ENCODE measurements around the gene DNAJC17. TPM values are rescaled to one million over a fixed set of nuclear protein-coding genes. Genes with fewer than 3 reads are reported as not detected.

DNAJC17 gene
- total RNA-seq, 4 donors from 2014 or later: 6.0 to 56.9 (median 22.3) TPM

- 92% methylated on average over 9 of the region's 12 CpGs; no CpG with 5 or more reads in 1 of the 2 donors for whole genome bisulfite sequencing, 2 donors (ENCODE audit: low coverage in 1 of 2)
- H3K4me3 ChIP-seq: no peak overlapping the region
- in situ Hi-C loops (cut with MboI; ENCODE audit: low pct_ligation_motif_present in 1 of 4, low pct_unique_long_range_greater_than_20kb in 1 of 4, low sequenced_read_pairs in 3 of 4) (no loop called here), intact Hi-C loops (cut with DNase I; ENCODE audit: low total_unique reads) (no loop called here)
- no peaks in the 10 kb centered on the region for H3K27me3 ChIP-seq
- H3K36me3 ChIP-seq: peaks cover 0 to 10% (median 4%) of the 10 kb centered on the region in 4 donors
- peaks cover 0 to 12% (median 10%) of the 10 kb centered on the region in 4 donors for H3K4me1 ChIP-seq
- no peak overlapping the region for H3K27ac ChIP-seq
- TF ChIP-seq CTCF (IDR thresholded peaks at IDR 0.05) (no peak), POLR2AphosphoS5 (IDR thresholded peaks at IDR 0.05) (no peak), EP300 (IDR thresholded peaks at IDR 0.05; ENCODE audit: low read depth) (no peak), POLR2A (IDR thresholded peaks at IDR 0.05) (no peak)
- H3K9me3 ChIP-seq: no peaks in the 10 kb centered on the region
- DNase-seq: no peak
These were observed 5.6 kb upstream of the DNAJC17 start for GRCh38 chr15:40812721-40813425.

GRCh38 chr15:40808861-40809450 is 1.7 kb upstream of the DNAJC17 start:
- Histone ChIP-seq H3K27me3 (no peaks in the 10 kb centered on the region), H3K9me3 (no peaks in the 10 kb centered on the region), H3K4me1 (peaks cover 5 to 38% (median 21%) of the 10 kb centered on the region in 4 donors), H3K4me3 (no peak overlapping the region), H3K27ac (no peak overlapping the region), H3K36me3 (no peaks in the 10 kb centered on the region)
- in situ Hi-C loops (cut with MboI; ENCODE audit: low pct_ligation_motif_present in 1 of 4, low pct_unique_long_range_greater_than_20kb in 1 of 4, low sequenced_read_pairs in 3 of 4) (no loop called here), intact Hi-C loops (cut with DNase I; ENCODE audit: low total_unique reads) (no loop called here)
- DNase-seq: no peak
- 64% methylated on average over 8 of the region's 8 CpGs; no CpG with 5 or more reads in 1 of the 2 donors for WGBS, 2 donors (ENCODE audit: low coverage in 1 of 2)
- no peak for TF ChIP-seq CTCF (IDR thresholded peaks at IDR 0.05)
- no peak for TF ChIP-seq EP300 (IDR thresholded peaks at IDR 0.05; ENCODE audit: low read depth)
- no peak for TF ChIP-seq POLR2A (IDR thresholded peaks at IDR 0.05)
- no peak for TF ChIP-seq POLR2AphosphoS5 (IDR thresholded peaks at IDR 0.05)

GRCh38 chr15:40807888-40808461 is 702 bp upstream of the DNAJC17 start:
- H3K4me3 ChIP-seq: peak overlapping the region; percentile 62 to 95 (median 92)

More at GRCh38 chr15:40807888-40808461, 702 bp upstream of the DNAJC17 start:
- Histone ChIP-seq H3K36me3 (no peaks in the 10 kb centered on the region), H3K27ac (peak overlapping the region; percentile 96 to 99 (median 98)), H3K27me3 (no peaks in the 10 kb centered on the region), H3K9me3 (no peaks in the 10 kb centered on the region), H3K4me1 (peaks cover 5 to 42% (median 21%) of the 10 kb centered on the region in 4 donors)
- in situ Hi-C loops (cut with MboI; ENCODE audit: low pct_ligation_motif_present in 1 of 4, low pct_unique_long_range_greater_than_20kb in 1 of 4, low sequenced_read_pairs in 3 of 4) (no loop called here), intact Hi-C loops (cut with DNase I; ENCODE audit: low total_unique reads) (loop anchor here (2.0 kb wide), 1 partner anchor 53 kb away; the partner anchor contains the start of gene RMDN3)
- WGBS, 2 donors (ENCODE audit: low coverage in 1 of 2): 9 to 12% methylated on average over 12 to 19 of the region's 19 CpGs
- TF ChIP-seq POLR2AphosphoS5 (IDR thresholded peaks at IDR 0.05) (no peak), EP300 (IDR thresholded peaks at IDR 0.05; ENCODE audit: low read depth) (no peak), CTCF (IDR thresholded peaks at IDR 0.05) (no peak), POLR2A (IDR thresholded peaks at IDR 0.05) (no peak)
- DNase-seq: no peak
